ENCODE measurements around the gene BBS12.
A peak's percentile ranks its signal among the peaks of the same experiment; 100 is the strongest.

The BBS12 gene

GRCh38 chr4:122715221-122715620 is 17.3 kb upstream of the BBS12 start:
- no peak for DNase-seq (ENCODE audit: low spot score)

- peak; percentile 79 for DNase-seq (ENCODE audit: low spot score)
Measured at GRCh38 chr4:122716825-122717448, 15.6 kb upstream of the BBS12 start.

- no peak for DNase-seq (ENCODE audit: low spot score)
Measured at GRCh38 chr4:122718281-122718680, 14.2 kb upstream of the BBS12 start.

GRCh38 chr4:122722256-122722655 is 10.2 kb upstream of the BBS12 start:
- DNase-seq (ENCODE audit: low spot score): no peak

- DNase-seq (ENCODE audit: low spot score): no peak
Measured at GRCh38 chr4:122728856-122729255, 3.6 kb upstream of the BBS12 start.

GRCh38 chr4:122731676-122732075 is 828 bp upstream of the BBS12 start:
- peak; percentile 6 for DNase-seq (ENCODE audit: low spot score)

GRCh38 chr4:122733787-122734120 is 1.2 kb downstream of the BBS12 start:
- DNase-seq (ENCODE audit: low spot score): no peak

GRCh38 chr4:122739174-122739573 is 6.7 kb downstream of the BBS12 start:
- DNase-seq (ENCODE audit: low spot score): no peak

- DNase-seq (ENCODE audit: low spot score): no peak
Measured at GRCh38 chr4:122742933-122743829, 10.7 kb downstream of the BBS12 start.

GRCh38 chr4:122744229-122744628 is 11.7 kb downstream of the BBS12 start:
- DNase-seq (ENCODE audit: low spot score): peak; percentile 16

GRCh38 chr4:122746485-122746965 is 14.0 kb downstream of the BBS12 start:
- no peak for DNase-seq (ENCODE audit: low spot score)

GRCh38 chr4:122747068-122747467 is 14.6 kb downstream of the BBS12 start:
- DNase-seq (ENCODE audit: low spot score): no peak

- DNase-seq (ENCODE audit: low spot score): no peak
Measured at GRCh38 chr4:122747883-122748282, 15.4 kb downstream of the BBS12 start.

- no peak for DNase-seq (ENCODE audit: low spot score)
Measured at GRCh38 chr4:122749704-122750454, 17.4 kb downstream of the BBS12 start.

GRCh38 chr4:122755675-122756074 is 23.2 kb downstream of the BBS12 start:
- DNase-seq (ENCODE audit: low spot score): no peak

GRCh38 chr4:122758033-122758432 is 25.5 kb downstream of the BBS12 start:
- DNase-seq (ENCODE audit: low spot score): peak; percentile 7

- DNase-seq (ENCODE audit: low spot score): no peak
Measured at GRCh38 chr4:122759639-122760310, 27.3 kb downstream of the BBS12 start.

GRCh38 chr4:122762520-122762919 is 30.0 kb downstream of the BBS12 start:
- DNase-seq (ENCODE audit: low spot score): peak; percentile 58

- DNase-seq (ENCODE audit: low spot score): no peak
Measured at GRCh38 chr4:122762966-122763716, 30.6 kb downstream of the BBS12 start.

GRCh38 chr4:122764071-122764820 is 31.7 kb downstream of the BBS12 start:
- no peak for DNase-seq (ENCODE audit: low spot score)

GRCh38 chr4:122764821-122765215 is 32.3 kb downstream of the BBS12 start:
- DNase-seq (ENCODE audit: low spot score): no peak
